ENCODE measurements around the gene ROBO2.

DNA sequence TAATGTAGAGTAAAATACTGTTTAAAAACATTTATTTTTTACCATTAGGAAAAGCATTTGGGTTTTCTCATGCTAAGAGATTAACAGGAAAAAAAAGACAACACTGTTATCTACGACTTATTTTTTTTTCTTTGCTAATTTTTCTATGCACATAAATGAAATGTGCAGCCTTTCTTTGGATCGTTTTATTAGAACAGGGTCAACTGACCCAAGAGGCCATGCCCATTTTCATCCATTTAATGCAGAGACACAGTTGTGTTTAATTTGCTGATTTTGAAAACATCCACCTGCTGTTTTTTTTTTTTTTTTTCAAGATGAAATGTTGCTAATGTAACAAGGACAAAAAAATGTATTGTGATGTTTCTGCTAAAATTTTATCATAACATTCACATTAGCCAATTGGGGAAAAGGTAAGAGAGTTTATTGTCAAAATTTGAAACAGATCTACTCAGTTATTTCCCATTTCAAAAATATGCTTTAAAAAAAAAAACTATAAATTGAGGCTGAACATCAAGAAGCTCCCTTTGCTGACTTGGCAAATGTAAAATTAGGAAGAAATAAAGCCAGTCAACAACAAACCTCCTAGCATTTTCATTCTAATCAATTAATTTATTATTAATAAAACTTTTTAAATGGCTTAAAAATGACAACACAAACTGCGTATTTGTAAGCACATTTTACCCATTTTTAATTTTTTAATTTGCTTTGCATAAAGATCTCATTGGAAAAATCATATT is 485.2 kb downstream of the ROBO2 start:
- no peak for TF ChIP-seq EZH2 (IDR thresholded peaks at IDR 0.05; ENCODE audit: borderline replicate concordance, low read length)
- TF ChIP-seq, protein P1, sequence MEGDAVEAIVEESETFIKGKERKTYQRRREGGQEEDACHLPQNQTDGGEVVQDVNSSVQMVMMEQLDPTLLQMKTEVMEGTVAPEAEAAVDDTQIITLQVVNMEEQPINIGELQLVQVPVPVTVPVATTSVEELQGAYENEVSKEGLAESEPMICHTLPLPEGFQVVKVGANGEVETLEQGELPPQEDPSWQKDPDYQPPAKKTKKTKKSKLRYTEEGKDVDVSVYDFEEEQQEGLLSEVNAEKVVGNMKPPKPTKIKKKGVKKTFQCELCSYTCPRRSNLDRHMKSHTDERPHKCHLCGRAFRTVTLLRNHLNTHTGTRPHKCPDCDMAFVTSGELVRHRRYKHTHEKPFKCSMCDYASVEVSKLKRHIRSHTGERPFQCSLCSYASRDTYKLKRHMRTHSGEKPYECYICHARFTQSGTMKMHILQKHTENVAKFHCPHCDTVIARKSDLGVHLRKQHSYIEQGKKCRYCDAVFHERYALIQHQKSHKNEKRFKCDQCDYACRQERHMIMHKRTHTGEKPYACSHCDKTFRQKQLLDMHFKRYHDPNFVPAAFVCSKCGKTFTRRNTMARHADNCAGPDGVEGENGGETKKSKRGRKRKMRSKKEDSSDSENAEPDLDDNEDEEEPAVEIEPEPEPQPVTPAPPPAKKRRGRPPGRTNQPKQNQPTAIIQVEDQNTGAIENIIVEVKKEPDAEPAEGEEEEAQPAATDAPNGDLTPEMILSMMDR (conservative IDR thresholded peaks at IDR 0.05 in 1 of 2, IDR thresholded peaks at IDR 0.05 in 1 of 2; ENCODE audit: extremely low read depth in 1 of 2, insufficient read depth in 1 of 2, low read depth in 1 of 2, low read length in 2 of 2) = no peak
